HT-29 (cell line): Measurements from ENCODE around the gene FFAR3. TPM values are rescaled to one million over a fixed set of nuclear protein-coding genes. Genes with fewer than 3 reads are reported as not detected.
"Not testable (repeated sequence)": the region's sequence is repeated elsewhere in the genome, so short reads cannot be mapped to it uniquely, and the experiment has no call there.

Experiments
- DNase-seq: peaks from one replicate; pipeline ENCODE4 v3.0.0-alpha.2; 2015; ENCODE audit warnings: low spot score
- total RNA-seq: library from RNA; depleted of rRNA; stranded (reverse); fragments of >200 nt; shearing (Covaris generic); gene quantifications from 2 replicates; pipeline ENCODE4 v1.2.3, GENCODE V29; 2014

FFAR3 gene
- total RNA-seq, 1 experiment from 2014 or later, result not detected

DNA sequence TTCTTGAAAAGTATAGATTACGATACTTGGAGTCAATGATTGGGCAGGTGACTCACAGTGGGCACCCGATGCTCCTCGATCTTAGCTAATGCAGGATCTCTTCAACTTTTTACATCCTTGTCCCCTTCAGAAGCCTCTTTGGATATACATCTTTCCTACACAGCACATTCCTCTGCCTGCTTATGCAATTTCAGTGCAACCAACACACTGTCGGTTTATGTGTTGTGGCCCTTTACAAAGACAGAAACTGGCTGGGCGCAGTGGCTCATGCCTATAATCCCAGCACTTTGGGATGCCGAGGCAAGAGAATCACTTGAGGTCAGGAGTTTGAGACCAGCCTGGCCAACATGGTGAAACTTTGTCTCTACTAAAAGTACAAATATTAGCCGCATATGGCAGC lies 15.2 kb downstream of the FFAR3 start:
- no peak for DNase-seq

- DNase-seq, result not testable (repeated sequence)
Observed at GRCh38 chr19:35374031-35374430, 15.8 kb downstream of the FFAR3 start.

DNA sequence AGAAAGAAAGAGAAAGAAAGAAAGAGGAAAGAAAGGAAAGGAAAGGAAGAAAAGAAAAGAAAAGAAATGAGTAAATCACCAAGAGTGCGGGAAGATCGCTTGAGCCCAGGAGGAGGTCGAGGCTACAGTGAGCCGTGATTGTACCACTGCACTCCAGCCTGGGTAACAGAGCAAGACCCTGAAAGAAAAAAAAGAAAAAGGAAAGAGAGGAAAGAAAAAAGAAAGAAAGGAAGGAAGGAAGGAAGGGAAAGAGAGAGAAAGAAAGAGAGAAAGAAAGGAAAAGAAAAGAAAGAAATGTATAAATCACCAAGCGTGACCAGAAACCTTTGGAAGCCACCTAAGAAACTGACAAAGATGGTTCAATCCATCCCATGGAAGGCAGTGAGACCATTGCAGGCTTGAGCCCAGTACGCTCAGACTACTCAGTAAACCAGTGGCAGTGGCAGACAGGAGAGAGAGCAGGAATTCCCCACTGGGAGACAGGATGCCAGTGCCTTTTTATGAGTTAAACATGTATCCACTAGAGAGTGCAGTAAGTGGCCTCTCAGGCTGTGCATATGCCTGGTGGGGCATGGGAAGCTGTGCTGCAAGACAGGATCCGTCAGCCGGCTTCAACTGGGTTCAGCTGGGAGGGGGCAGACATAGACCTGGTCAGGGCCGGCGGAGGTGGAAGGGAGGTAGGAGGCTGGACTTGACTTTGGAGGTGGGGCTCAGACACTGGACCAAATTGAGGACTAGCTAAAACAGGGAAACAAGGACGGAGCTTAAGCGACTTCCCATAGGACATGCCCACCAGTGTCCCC lies 17.4 kb downstream of the FFAR3 start:
- DNase-seq, result no peak

DNA sequence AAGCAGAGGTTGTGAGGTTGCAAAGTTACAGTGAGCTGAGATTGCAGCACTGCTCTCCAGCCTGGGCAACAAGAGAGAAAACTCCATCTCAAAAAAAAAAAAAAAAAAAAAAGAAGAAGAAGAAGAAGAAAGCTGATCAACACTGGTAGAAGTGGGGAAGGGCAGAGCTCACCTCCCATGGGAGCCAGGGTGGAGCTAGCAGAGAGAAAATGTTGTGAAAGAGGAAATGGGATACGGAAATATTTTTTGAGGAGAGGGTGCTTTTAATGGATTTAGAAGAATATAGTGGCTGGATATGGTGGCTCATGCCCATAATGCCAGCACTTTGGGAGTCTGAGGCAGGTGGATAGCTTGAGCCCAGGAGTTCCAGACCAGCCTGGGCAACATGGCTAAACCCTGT lies 19.4 kb downstream of the FFAR3 start:
- no peak for DNase-seq

DNA sequence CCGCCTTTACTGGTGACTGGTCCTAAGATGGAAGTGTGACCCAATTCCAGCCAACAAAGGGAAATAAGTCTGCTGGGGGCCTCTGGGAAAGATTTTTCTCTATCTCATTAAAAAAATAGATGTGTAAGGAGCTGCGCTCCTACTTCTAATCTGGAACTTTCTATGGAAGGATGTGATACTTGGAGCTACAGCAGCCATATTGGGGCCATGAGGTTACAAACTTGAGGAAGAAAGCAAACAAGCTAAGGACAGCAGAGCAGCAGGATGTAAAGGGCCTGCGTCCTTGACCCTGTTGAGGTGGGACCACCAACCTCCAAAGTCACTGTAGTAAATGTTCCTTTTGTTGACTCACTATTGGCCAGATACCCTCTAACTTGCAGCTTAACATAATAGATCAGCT lies 20.1 kb downstream of the FFAR3 start:
- DNase-seq, result no peak

GRCh38 chr19:35379545-35379944 lies 21.3 kb downstream of the FFAR3 start:
- not testable (repeated sequence) for DNase-seq

DNA sequence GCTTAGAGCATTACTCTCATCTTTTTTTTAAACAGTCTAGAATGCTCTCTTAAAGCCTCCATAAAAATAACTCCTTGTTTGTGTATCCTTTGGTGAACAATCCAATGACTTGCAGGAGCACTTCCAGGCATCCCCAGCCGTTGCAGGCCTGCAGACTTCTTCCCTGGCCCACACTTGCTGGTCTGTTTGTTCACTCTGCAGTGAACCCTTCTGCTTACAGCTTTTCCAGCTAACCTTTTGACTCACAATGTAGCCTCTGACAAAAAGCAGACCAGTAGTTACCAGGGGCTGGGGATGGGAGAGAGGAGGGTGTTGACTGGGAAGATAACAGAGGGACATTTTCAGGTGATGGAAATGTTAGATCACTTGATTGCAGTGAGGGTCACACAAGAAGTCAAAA lies 21.7 kb downstream of the FFAR3 start:
- no peak for DNase-seq

DNA sequence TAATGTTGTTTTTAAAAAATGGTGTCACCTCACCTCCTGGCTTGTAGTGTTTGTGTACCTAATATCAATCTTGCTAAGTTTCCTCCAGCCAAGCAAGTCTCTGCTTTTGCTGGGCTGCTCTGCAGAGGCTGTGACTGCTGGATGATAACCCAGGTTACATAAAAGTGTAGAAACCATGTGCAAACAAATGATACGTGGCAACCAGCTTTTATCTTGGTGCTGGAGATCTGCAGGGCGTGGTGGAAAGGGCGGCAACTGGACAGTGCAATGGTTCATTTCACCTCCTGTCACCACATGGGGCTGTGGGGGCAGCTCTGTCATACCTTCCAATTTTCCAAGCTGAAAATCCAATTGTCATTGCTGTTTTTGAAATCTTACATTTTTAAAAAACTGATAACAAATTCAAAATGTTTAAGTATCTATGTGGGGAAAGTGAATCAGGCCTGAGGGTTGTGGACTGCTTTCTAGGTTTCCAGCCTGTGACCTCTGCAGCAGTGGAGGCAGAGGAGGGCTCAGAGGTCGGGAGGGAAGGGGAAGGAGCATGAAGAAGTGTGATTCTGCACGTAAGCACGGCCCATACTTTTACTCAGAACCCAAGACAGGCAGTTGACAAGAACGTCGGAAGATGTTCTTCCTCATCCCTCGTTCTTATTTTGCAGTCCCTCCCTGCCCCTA lies 22.3 kb downstream of the FFAR3 start:
- no peak for DNase-seq

DNA sequence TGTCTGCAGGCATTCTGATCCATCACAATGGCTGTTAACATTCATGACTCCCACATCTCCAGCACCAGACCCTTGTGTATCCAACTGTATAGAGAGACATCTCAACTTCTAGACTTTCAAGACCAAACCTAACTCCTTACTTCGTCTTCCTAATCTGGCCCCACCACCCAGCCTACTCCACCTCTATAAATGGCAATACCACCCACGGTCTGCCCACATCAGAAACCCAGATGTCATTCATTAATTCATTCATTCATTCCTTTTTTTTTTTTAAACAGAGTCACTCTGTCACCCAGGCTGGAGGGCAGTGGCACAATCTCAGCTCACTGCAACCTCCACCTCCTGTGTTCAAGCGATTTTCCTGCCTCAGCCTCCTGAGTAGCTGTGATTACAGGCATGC lies 23.1 kb downstream of the FFAR3 start:
- no peak for DNase-seq

DNA sequence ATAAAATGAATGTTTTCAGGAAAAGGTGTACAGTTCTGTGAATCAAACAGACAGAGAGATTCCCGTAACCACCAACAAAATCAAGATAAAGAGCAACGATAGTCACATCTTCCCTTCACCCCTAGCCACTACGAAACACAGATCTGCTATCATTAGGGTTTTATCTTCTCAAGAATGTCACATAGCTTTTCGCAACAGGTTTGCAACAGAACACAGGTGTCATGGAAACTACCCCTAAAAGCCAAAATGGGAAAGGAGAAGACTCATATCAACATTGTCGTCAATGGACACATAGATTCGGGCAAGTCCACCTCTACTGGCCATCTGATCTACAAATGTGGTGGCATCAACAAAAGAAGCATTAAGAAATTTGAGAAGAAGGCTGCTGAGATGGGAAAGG lies 23.7 kb downstream of the FFAR3 start:
- DNase-seq, result no peak

GRCh38 chr19:35383536-35383935 lies 25.3 kb downstream of the FFAR3 start:
- DNase-seq, result no peak

GRCh38 chr19:35388277-35389054 lies 30.2 kb downstream of the FFAR3 start:
- no peak for DNase-seq

DNA sequence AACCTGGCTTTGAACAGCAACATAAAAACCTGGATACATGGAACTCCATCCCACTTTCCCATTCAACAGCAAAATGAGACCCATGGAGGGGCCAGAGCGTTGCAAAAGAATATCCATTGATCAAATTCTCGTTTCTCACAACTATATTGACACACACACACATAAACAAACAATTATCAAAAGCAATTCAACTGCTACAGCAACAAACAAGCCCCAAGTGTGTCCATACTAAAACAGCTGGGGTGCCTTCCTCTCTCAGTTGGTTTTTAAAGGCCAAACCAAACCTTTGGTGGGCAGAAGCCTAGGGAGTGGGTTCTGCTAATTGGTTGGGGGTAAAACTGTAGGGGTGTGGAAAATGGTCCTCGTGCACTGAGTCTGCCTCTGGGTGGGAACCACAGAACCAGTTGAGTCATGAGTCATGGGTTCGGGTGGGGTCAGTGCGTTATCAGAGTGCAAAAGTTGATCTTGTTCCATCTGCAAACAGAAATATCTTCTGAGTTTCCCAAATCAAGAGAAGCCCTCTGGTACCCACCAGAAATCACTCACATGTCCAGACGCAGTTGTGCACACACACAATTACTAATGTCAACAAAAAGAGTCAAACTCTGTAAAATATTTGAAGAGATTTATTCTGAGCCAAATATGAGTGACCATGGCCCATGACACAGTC lies 31.1 kb downstream of the FFAR3 start:
- no peak for DNase-seq

- DNase-seq, result no peak
Observed at GRCh38 chr19:35392742-35393715, 34.8 kb downstream of the FFAR3 start.

DNA sequence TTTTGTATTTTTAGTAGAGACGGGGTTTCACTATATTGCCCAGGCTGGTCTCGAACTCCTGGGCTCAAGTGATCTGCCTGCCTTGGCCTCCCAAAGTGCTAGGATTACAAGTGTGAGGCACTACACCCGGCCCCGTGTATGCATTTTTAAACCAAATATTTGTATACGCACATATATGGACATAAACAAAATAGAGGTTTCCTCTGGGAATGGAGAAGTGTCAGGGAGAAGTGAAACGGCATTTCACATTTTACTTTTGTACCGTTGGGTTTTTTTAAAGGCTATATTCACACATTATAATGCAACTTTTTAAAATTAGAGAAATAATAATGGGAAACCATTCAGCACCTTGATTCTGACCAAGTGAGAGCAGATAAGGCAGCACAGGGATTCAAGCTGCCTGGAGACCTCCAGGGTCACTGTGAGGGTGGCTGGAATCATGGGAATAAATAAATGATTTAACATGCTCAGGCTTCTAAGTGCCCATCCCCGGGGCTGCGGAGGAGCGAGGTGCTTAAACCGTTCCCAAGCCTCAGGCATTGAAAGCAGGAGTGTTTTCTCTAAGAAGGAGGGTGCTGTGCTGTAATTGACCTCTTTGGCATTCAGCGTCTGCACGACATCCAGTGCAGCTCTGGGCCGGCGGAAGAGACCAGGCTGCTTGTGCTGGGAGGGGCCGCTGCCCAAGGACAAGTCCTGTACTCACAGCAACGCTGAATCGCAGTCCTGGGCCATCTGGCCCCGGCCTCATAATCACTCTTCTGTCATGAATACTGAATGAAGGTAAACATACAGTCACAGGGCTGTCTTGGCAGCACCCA lies 37.3 kb downstream of the FFAR3 start:
- DNase-seq, result no peak

DNA sequence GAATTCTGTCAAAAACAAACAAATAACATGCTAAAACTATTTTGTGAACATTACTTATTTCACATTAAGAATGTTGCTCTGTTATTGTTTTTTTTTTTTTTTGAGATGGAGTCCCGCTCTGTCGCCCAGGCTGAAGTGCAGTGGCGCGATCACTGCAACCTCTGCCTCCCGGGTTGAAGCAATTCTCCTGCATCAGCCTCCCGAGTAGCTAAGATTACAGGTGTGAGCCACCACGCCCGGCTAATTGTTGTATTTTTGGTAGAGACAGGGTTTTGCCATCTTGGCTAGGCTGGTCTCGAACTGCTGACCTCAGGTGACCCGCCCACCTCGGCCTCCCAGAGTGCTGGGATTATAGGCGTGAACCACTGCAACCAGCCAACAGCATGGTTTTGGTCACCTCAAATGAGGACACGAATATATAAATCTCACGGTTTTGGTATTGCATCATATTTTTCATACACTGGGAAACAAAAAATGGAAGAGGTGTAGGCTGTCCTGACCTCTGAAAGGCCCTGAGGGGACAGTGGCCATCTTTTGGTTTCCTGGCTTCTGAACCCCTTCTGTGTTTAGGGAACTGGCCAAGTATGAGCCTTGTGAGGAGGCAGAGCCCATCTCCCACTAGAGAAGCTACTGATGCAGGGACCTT lies 38.1 kb downstream of the FFAR3 start:
- DNase-seq, result no peak

DNA sequence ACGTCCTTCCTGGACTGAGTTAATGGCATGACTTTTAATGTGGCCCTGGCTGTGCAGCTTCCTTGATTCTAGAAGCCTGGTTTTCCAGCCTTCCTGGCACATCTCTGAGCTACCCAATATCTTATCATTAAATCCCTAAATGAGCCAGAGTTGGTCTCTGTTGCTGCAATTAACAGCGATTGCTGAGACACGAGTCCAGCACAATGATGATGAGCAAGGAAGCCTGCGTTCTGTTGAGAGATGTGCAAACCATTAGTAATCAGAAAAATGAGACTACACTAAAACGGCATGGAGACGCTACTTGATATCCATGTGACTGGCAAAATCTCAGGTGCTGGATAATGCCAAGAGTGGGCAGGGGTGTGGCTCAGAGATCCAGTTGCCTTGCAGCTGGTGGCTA lies 38.8 kb downstream of the FFAR3 start:
- no peak for DNase-seq

DNA sequence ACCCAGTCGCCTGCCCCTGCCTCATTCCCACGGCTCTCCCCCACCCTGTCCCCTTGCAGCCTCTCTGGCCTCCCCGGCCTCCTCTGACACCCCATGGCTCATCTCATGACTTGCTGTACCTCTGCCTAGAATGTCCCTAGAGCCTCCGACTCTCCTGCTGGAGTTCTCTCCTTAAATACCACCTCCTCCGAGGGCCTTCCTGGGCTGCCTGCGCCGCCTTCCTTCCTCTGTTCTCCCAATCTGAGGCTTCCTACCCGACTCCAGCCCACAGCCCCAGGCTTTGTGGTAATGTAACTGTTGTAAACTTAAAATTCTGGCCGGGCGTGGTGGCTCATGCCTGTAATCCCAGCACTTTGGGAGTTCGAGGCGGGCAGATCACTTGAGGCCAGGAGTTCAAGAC lies 40.3 kb downstream of the FFAR3 start:
- DNase-seq, result no peak

DNA sequence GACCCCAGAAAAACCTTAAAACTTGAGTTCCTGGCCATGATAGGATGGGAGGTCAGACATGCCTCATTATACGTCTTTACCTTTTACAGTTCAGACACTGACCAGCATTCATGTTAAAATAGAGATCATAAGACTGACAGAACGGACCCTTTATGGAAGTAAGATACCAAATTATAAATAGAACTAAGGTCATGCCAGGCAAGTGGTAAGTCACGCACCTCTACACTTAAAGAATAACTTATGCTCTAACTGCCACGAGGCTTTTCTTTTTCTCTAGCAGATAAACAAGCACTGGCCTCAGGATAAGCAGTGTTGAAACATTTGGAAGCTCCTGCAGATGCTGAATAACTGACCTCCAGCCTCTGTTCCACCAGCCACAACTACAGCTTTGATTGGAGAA lies 41.0 kb downstream of the FFAR3 start:
- DNase-seq, result no peak
